OCI-LY3 (cell line): Measurements from ENCODE around the gene CRTC3.

Source experiments
- EZH2phosphoT487 ChIP-seq: fragments of 200-600 bp; shearing (Covaris generic); IDR thresholded peaks from 2 replicates; pipeline ENCODE4 v1.6.1; 2018; ENCODE audit warnings: antibody characterized with exemption, mixed run types, low read depth
- TF ChIP-seq, protein P1 (sequence below): fragments of 200-600, 300-600 bp; sonication (generic); IDR thresholded peaks from 2 replicates; pipeline ENCODE4 v1.5.1; 2014; ENCODE audit warnings: antibody characterized with exemption, low read length, low read depth

DNA sequence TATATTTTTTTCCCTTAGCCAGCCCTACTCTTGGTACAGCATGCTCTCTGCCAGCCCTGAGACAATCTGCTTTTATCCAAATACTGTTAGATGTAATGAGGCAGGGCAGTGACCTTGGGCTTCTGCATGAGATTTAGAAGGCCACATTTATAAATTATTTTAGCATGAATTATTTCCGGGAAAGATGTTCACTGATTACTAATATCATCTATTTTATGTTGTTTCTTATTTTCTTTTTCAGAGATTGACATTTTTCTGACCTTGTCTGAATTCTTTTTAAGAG lies 23.1 kb downstream of the CRTC3 start:
- TF ChIP-seq, protein P1, sequence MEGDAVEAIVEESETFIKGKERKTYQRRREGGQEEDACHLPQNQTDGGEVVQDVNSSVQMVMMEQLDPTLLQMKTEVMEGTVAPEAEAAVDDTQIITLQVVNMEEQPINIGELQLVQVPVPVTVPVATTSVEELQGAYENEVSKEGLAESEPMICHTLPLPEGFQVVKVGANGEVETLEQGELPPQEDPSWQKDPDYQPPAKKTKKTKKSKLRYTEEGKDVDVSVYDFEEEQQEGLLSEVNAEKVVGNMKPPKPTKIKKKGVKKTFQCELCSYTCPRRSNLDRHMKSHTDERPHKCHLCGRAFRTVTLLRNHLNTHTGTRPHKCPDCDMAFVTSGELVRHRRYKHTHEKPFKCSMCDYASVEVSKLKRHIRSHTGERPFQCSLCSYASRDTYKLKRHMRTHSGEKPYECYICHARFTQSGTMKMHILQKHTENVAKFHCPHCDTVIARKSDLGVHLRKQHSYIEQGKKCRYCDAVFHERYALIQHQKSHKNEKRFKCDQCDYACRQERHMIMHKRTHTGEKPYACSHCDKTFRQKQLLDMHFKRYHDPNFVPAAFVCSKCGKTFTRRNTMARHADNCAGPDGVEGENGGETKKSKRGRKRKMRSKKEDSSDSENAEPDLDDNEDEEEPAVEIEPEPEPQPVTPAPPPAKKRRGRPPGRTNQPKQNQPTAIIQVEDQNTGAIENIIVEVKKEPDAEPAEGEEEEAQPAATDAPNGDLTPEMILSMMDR, result no peak
- no peak for TF ChIP-seq EZH2phosphoT487
